ENCODE results near the gene TRPM2.
"Not testable (repeated sequence)": the region's sequence is repeated elsewhere in the genome, so short reads cannot be mapped to it uniquely, and the experiment has no call there.

The TRPM2 gene

DNA sequence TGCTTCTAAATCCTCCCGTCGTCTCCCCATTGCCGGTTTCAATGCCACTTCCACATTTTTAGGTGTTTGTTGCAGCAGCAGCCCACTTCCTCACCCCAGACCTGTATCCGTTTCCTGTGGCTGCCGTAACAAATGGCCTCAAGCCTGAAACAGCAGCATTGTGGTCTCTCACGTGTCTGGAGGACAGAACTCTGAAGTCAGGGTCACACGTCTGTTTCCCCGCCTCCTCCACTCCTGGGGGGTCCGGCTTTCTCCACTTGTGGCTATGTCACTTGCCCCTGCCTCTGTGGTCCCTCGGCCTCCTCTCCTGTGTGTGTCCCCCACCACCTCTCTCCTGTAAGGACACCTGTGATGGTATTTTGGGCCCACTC is 21.8 kb downstream of the TRPM2 start:
- no peak for DNase-seq (ENCODE audit: low read depth)

DNA sequence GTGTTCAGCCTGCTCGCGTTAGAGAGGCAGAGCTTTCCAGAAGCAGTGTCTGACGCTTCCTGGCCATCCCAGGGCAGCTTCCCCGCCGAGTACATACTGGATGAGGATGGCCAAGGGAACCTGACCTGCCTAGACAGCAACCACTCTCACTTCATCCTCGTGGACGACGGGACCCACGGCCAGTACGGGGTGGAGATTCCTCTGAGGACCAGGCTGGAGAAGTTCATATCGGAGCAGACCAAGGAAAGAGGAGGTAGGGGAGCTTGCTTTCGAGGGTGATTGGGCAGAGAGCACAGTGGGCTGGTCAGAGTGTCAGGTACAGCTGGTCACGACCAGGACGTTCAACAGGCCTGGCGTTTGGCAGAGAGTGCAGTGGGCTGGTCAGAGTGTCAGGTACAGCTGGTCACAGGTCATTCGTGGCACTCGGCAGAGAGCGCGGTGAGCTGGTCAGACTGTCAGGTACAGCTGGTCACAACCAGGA is 22.4 kb downstream of the TRPM2 start:
- no peak for DNase-seq (ENCODE audit: low read depth)

DNA sequence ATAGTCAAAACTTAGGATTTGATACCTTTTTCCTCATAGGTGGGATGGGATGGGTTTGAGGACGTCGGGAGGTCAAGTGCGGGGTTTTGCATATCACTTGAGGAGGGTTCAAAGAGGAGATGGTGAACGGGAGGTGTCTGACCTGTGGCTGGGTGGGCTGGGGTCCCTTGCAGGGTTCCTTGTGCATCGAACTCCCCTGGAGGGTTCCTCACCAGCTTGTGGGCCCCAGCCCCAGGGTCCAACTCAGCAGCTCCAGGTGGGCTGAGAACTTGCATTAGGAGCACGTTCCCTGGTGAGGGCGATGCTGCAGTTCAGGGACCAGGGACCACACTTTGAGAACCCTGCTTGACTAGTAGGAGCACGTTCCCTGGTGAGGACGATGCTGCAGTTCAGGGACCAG is 23.2 kb downstream of the TRPM2 start:
- DNase-seq (ENCODE audit: low read depth) = no peak

DNA sequence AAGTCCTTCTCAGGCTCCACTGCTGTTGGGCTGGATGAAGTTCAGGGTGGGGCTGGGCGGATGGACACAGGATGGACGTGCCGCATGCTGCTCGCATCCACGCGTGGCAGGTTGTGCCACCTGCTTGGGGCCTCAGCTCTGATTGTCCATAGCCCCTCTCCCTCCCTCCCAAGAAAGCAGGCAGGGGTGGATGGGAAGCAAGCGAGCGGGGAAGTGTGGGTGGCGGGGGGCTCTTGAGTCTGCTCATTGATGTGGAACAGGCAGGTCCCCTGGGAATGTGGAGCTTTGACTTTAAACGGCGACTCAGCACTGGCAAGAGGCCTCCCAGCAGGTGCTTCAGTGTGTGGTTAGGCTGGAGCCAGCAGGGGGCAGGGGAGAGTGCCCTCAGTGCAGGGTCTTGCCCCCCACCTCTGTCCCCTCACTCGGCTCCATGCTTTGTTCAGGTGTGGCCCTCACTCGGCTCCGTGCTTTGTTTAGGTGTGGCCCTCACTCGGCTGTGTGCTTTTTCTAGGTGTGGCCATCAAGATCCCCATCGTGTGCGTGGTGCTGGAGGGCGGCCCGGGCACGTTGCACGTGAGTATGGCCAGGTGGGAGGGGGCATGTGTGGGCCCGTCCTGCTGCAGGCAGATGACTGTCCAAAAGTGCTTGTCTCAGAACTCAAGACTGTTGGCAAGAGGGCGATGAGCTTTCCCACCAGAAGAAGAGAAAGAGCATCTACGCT is 23.9 kb downstream of the TRPM2 start:
- DNase-seq (ENCODE audit: low read depth) = no peak

DNA sequence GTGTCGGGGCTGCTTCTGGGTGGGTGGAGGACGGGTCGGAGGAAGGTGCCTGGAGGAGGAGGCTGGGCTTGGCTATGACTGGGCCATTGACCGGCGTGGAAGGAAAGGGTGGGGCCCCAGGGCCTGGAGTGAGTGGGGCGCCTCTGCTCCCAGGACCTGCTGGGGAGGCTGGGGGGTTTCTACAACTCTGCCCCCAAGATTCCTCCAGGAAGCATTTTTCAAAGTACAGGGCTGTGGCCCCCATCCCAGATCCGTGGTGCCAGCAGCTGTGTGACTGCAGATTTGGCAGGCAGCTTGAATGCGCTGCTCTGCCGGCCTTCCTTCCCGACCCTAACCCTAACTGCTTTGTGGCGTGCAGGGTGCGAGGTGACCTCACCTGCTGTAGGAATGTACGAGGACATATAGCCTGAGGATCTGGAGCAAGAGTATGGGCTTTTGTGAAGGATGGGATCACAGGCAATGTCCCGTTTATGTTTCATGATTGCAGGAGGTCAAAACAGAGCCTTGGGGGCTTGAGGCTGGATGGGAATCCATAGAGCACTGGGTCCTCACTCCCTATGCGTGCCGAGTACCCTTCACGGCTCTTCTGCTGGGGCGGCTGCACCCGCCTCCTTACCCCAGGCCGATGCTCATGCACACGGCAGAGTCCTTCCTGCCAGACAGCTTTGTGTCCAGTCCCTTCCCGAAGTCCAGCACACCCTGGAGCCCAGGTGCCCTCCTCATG is 24.7 kb downstream of the TRPM2 start:
- DNase-seq (ENCODE audit: low read depth) = no peak

DNA sequence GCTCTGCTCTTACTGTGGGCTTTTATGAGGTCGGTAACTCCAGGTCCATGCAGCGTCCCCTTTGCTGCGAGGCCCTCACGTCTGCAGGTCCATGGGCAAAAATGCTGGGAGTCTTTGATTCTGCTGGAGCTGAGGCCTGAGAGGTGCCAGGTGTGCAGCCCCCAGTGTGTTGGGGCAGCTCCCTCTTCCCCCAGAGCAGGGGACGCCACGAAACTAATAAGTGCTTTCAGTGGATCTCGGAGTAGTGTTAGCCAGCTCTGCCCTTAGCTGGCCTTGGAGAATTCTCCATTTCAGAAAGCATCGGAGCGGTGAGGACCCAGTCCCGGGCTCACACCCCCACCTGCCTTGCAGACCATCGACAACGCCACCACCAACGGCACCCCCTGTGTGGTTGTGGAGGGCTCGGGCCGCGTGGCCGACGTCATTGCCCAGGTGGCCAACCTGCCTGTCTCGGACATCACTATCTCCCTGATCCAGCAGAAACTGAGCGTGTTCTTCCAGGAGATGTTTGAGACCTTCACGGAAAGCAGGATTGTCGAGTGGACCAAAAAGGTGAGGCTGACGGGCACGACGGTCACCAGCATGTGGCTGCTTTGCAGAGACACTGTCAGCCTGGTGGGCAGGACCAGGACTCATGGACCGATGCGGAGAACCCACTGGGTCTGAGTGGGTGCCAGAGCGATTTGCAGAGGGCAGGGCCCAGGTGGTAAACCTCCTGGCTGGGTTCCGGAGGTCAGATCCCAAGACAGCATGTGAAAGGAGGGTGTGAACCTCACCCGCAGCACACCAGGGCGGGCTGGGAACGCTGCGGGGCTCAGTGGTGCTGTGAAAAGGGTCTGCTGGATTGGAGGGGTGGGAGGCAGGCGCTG is 25.5 kb downstream of the TRPM2 start:
- no peak for DNase-seq (ENCODE audit: low read depth)

DNA sequence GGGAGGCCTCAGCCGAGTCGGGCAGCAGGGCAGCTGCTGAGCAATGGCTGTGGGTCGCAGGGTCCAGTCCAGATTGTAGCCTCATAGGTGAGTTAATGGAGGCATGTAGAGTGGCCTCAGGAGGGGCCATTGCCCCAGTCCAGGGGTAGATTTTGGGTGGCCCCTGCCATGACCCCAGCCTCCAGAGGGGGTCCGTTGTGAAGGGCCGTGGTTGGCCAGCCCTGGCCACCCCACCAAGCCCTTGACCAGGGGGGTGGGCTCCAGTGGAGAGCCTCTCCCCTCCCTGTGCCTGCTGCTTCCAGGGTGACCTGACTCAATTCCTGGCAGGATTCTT is 26.1 kb downstream of the TRPM2 start:
- DNase-seq (ENCODE audit: low read depth) = no peak

DNA sequence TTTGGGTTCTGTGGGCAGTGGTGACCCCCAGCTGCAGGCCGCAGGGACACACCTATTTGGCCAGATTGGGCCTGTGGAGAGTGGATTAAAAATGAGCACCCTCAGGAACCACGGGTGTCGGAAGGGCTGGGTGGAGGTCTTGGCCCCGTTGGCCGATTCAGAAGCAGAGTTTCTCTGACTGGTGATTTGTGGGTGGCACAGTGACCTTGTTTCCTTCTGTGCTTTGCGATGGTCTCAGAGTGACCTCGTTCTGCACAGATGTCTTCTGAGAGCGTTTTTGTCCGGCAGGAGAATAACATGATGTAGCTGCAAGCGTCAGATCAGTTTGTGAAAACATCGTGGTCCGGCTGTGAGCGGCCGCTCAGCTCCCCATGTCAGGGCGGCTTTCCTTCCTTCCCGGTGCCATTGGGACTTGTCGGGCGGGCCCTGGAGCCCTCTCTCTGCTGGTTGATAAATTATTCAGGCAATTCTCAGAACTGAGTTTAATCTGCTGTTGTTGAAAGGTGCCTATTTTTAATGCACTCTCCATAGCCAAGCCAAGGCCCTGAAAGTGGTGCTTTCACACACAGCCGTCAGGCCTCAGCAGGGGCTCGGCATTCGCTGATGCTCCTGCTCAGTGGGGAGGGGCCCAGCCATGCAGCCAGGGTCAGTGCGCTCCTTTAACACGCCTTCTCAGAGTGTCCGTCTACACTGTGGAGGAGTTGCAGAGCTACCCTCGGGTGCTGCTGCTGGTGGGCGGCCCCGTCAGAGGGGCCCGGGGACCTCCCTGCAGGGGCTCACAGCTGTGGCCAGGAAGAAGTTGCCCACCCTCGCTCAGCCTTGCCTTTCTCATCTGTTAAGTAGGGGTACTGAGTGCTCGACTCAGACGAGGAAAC is 26.8 kb downstream of the TRPM2 start:
- no peak for DNase-seq (ENCODE audit: low read depth)

DNA sequence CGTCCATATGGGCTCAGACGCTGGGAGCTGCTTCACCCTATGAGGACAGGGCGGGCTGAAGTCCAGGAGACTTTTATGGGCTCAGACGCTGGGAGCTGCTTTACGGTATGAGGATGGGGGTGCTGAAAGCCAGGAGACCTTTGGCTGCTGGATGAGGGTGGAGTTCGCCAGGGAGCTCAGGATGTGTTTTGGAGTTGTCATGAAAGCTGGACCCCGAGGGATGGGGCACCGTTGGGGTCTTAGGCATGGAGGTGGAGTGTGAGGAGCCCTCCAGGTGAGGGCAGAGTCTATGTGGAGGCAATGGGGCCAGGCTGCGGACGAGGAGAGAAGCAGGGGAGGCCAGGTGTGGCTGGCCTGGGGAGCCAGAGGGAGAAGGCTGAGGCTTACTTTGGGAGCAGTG is 27.5 kb downstream of the TRPM2 start:
- no peak for DNase-seq (ENCODE audit: low read depth)

DNA sequence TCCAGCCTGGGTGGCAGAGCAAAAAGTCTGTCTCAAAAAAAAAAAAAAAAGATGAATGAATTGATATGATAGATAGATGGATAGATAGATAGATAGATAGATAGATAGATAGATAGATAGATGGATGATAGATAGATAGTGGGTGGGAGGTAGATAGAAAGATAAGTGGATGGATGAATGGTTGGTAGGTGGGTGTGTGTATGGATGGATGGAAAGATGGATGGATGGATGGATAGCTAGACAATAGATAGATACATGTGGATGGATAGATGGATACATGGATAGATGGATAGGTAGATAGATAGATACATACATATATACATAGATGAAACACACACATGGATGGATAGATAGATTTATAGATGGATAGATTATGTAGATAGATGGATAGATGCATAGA is 28.5 kb downstream of the TRPM2 start:
- no peak for DNase-seq (ENCODE audit: low read depth)

DNA sequence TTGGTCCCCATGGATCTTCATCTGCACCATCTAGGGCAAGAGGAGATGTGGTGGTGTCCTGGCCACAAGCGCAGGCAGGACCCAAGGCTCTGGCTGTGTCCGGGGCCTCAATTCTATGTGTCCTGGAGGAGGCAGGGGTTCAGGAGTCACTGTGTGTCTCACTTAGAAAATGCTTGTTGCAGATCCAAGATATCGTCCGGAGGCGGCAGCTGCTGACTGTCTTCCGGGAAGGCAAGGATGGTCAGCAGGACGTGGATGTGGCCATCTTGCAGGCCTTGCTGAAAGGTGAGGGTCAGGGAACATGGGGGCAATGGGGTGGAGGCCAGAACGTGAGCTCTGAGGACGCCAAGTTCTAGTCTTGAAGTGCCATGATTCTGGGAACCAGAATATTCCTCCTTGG is 29.1 kb downstream of the TRPM2 start:
- DNase-seq (ENCODE audit: low read depth) = no peak

DNA sequence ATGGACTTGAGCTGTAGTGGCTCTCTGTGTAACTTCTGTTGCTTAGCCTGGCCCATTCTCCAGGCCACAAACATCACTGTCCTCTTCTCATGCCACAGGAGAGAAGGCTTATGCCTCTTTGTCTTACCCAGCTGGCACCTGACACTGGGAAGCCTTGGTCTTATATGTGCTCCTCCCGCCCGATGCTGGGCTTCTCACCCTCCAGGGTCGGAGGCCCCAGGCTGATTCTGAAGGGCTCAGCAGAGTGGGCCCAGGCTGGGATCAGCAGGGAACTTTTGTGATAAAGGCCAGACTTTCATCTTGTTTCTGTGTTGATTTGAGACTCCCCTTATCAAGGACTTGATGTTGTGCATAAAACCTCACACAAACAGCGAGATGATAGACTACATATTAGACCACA is 29.8 kb downstream of the TRPM2 start:
- no peak for DNase-seq (ENCODE audit: low read depth)

DNA sequence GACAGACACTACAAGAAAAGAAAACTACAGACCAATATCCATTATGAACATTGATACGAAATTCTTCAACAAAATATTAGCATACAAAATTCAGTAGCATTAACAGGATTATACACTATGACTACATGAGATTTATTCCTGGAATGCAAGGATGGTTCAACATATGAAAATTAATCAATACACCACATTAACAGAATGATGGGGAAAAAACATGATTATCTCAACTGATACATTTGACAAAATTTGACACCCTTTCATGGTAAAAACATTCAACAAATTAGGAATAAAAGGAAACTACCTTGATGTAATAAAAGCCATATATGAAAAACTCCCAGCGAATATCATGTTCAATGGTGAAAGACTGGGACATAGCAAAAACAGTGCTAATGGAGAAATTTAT is 31.5 kb downstream of the TRPM2 start:
- no peak for DNase-seq (ENCODE audit: low read depth)

DNA sequence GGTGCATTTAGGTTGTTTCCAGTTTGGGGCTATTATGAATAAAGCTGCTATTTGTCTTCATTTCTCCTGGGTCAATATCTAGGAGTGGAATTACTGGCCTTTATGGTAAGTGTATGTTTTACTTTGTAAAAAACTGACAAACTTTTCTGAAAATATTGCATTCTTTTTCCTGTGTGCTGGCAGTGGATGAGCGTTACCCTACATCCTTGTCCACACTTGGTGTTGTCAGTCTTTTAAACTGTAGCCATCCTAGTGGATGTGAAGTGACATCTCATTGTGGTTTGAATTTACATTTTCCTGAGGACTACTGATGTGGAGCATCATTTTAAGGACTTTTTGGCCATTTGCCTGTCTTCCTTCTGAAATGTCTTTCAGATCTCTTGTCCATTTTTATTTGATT is 35.9 kb downstream of the TRPM2 start:
- DNase-seq (ENCODE audit: low read depth) = no peak

DNA sequence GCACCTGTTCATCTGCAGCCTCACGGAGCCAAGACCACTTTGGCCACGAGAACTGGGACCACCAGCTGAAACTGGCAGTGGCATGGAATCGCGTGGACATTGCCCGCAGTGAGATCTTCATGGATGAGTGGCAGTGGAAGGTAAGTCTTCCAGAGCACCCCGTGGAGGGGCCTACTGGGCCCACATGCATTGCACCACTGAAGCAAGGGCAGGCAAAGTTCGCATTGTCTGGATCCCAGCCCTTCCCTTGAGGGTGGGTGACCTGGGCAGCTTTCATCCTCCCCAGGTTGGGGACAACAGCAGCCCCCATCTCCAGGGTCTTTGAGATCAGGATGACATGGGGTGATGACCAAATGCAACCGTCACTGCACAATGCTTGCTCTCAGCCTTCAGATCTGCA is 37.5 kb downstream of the TRPM2 start:
- DNase-seq (ENCODE audit: low read depth) = no peak

DNA sequence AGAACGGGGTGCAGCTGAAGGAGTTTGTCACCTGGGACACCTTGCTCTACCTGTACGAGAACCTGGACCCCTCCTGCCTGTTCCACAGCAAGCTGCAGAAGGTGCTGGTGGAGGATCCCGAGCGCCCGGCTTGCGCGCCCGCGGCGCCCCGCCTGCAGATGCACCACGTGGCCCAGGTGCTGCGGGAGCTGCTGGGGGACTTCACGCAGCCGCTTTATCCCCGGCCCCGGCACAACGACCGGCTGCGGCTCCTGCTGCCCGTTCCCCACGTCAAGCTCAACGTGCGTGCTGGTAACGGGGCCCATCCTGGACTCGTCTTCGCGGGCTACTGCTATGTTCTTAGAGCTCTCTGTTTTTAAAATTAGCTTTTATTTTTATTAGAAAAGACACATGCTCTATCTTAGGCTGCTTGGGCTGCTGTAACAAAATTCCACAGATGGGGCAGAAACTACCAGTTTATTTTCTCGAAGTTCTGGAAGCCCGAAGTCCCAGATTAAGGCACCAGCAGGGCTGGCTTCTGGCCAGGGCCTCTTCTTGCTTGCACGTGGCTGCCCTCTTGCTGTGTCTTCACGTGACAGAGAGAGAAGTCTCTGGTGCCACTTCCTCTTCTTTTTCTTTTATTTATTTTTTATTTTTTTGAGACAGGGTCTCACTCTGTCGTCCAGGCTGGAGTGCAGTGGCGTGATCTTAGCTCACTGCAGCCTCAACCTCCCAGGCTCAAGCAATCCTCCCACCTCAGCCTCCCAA is 38.1 kb downstream of the TRPM2 start:
- DNase-seq (ENCODE audit: low read depth) = no peak

DNA sequence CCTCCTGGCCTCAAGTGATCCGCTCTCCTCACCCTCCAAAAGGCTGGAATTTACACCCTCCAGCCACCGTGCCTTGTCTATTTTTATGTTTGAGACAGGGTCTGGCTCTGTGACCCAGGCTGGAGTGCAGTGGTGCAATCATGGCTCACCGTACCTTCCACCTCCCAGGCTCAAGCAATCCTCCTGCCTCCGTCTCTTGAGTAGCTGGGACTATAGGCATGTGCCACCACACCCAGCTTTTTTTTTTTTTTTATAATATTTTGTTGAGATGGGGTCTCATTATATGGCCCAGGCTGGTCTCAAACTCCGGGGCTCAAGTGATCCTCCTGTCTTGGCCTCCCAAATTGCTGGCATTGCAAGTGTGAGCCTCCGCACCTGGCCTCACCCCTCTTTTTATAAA is 38.8 kb downstream of the TRPM2 start:
- DNase-seq (ENCODE audit: low read depth) = no peak

DNA sequence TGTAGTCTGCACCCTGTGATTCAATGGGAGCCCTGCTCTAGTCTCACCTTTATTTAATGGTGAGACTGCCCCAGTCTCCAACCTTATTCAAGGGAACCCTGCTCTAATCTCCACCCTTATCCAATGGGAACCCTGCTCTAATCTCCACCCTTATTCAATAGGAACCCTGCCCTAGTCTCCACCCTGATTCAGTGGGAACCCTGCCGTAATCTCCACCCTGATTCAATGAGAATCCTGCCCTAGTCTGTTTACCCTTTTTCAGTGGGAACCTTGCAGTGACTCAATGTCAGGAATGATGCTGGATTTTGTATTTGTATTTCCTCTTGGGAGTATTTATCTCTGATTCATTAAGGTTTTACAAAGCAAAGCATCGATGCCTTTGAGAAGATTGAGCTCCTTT is 39.5 kb downstream of the TRPM2 start:
- no peak for DNase-seq (ENCODE audit: low read depth)

DNA sequence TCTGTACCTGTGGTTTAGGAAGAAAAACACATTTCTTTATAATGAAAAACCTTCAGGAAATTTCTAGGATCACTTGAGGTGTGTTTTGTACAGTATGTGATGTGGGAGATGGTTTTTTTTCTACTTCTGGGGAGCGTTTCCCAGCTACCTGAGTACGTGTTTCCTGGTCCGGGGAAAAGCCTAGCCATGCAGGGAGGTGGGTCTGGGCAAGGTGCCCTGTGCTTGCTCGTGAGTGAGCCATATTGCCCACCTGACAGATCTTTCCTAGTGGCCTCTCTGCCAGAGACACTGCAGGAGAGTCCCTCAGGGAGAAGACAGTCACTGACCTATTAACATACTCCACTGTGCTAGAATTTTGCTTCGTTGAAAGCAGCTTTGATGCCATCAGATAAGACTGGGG is 41.3 kb downstream of the TRPM2 start:
- no peak for DNase-seq (ENCODE audit: low read depth)

DNA sequence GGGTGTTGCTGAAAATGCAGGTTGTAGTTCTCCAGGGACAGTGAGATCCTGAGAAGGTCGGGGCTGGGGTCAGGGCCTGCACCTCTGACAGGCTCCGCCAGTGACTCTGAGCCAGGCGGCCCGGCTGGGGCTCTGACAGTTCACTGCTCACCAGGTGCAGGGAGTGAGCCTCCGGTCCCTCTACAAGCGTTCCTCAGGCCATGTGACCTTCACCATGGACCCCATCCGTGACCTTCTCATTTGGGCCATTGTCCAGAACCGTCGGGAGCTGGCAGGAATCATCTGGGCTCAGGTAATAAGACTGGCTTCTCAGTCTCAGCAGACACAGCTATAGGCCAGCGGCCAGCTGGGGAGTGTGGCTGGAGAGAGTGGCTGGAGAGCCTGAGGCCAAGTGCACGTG is 41.8 kb downstream of the TRPM2 start:
- DNase-seq (ENCODE audit: low read depth) = no peak

DNA sequence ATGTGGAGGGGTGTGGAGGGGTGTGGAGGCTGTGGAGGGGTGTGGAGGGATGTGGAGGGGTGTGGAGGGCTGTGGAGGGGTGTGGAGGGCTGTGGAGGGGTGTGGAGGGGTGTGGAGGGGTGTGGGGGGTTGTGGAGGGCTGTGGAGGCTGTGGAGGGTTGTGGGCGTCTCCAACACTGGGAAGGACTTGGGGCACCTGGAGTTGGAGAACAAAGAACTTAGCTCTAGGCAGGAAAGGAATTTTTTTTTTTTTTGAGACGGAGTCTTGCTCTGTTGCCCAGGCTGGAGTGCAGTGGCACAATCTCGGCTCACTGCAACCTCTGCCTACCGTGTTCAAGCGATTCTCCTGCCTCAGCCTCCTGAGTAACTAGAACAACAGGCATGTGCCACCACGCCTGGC is 43.4 kb downstream of the TRPM2 start:
- DNase-seq (ENCODE audit: low read depth) = not testable (repeated sequence)

Data from T-helper 22 cell (primary cell).